ENCODE data around the gene MCRIP2.

The MCRIP2 gene

DNA sequence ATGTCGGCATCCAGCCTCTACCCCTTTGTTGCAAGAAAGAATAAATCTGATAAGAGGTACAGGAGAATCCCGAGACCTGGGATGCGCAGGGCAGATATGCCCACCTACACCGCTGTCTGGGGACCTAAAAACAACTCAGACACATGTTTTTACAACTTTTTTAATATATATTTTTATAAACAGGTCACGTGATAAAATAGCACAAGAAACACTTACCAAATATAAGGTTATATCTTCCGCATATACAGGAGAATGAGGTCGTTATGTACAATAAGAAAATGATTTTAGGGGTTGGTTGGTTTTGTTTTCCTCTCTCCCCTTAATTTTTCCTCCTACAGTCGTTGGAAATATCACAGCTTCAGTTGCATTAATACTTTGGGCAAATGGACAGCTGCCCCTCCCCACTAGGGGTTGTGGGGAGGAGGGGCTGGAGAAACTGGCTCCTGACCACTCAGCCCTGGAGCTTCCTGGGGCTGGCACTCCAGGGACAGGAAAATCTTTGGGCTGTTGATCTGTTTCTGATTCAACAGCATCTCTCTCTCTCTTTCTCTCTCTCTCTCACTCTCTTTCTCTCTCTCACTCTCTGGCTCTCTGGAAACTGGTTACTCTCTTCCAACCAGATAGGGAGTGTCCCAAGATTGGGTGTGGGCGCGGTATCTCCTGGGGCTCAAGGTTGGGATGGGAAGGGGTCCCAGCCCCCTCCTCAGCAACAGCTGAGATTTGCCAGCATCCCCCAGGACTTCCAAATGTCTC is 50.9 kb downstream of the MCRIP2 start:
- TF ChIP-seq, protein P1, sequence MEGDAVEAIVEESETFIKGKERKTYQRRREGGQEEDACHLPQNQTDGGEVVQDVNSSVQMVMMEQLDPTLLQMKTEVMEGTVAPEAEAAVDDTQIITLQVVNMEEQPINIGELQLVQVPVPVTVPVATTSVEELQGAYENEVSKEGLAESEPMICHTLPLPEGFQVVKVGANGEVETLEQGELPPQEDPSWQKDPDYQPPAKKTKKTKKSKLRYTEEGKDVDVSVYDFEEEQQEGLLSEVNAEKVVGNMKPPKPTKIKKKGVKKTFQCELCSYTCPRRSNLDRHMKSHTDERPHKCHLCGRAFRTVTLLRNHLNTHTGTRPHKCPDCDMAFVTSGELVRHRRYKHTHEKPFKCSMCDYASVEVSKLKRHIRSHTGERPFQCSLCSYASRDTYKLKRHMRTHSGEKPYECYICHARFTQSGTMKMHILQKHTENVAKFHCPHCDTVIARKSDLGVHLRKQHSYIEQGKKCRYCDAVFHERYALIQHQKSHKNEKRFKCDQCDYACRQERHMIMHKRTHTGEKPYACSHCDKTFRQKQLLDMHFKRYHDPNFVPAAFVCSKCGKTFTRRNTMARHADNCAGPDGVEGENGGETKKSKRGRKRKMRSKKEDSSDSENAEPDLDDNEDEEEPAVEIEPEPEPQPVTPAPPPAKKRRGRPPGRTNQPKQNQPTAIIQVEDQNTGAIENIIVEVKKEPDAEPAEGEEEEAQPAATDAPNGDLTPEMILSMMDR (conservative IDR thresholded peaks at IDR 0.05; ENCODE audit: low read depth) = no peak
- peak overlapping the region; percentile 99 for H3K27ac ChIP-seq
- ChIA-PET POLR2A (ENCODE audit: low non-redundant PET) (interaction anchor here (0.6 kb wide), 1 partner anchor 600 kb away, joined by 3 read pairs; no protein-coding TSS in a partner anchor), CTCF (interaction anchor here (0.6 kb wide), 1 partner anchor 9 kb away, joined by 3 read pairs; no protein-coding TSS in a partner anchor)
- no peak for DNase-seq (ENCODE audit: low spot score)

DNA sequence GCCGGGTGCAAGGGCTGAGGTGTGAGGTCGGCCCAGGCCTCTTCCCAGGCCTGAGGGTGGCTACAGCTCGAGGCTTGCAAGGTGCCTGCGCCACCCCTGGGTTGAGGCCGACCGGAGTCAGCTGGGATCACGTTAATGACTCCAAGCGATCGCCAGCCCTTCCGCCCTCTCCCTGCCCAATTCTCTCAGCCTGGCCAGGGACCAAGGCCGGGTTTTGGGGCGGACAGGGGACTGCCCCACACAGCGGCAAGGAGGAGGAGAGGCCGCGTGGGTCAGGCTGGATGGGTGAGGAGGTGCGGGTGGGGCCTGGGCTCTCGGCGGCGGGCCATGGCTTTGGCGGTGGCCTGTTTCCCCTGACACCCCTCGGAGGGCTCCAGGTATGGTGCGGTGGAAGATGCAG is 51.7 kb downstream of the MCRIP2 start:
- POLR2A ChIA-PET (ENCODE audit: low non-redundant PET) = no interaction called here
- CTCF ChIA-PET = interaction anchor here (0.6 kb wide), 1 partner anchor 28 kb away, joined by 3 read pairs; the partner anchor contains the start of gene ANTKMT
- TF ChIP-seq, protein P1 (conservative IDR thresholded peaks at IDR 0.05; ENCODE audit: low read depth) = no peak

DNA sequence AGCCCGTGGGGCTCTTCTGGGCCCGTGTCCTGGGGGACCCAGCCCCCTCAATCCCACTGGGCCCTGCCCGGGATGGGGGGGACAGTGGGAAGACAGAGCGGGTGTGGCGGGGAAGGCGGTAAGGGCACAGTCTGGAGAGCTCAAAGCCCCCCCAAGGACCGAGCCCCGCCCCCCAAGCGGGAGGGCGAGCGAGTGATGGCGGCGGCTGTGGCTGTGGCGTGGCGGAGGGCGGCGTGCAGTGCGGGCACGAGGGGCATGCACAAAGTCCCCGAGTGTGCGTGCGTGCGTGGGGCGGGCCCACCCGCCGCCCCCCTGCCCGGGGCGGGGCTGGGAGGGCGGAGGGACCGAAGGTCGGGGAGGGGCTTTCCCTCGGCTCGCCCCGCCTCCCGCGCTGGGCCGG is 52.1 kb downstream of the MCRIP2 start:
- H3K27ac ChIP-seq = peak overlapping the region; percentile 99
- ChIA-PET CTCF (interaction anchor here (0.6 kb wide), 1 partner anchor 27 kb away, joined by 3 read pairs; the partner anchor contains the start of gene ANTKMT), POLR2A (ENCODE audit: low non-redundant PET) (no interaction called here)
- TF ChIP-seq, protein P1 (conservative IDR thresholded peaks at IDR 0.05; ENCODE audit: low read depth) = no peak
- DNase-seq (ENCODE audit: low spot score) = no peak

More for the DNA sequence above, 51.7 kb downstream of the MCRIP2 start:
- no peak for DNase-seq (ENCODE audit: low spot score)
- peak overlapping the region; percentile 99 for H3K27ac ChIP-seq

DNA sequence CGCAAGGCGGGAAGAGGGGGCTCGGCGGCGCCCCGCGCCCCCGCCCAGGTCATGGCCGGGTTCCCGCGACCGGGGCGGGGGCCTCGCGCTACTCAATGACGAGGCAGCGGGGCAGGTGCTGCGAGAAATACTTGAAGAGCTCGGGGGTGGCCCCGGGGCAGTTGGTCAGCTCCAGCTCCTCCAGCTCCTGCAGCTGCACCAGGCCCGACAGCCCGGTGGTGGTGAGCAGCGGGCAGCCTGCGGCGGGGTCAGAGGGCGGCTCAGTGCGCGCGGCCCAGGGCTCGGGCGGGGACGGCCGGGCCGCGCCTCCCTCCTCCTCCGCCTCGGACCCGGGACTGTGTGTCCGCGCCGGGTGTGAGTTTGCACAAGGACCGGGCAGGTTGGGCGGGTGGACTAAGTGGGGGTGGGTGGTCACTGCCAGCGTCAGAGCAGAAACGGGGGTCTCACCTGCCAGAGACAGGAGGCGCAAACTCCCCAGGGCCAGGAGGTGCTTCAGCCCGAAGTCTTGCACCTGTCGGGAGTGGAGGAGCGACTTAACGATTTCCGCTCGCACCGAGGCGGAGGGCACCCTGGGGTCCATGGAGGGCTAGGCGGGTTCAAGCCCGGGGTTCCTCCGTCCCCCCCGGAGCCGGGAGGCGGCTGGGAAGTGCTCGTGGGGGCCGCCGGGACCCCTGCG is 52.7 kb downstream of the MCRIP2 start:
- TF ChIP-seq, protein P1 (conservative IDR thresholded peaks at IDR 0.05; ENCODE audit: low read depth) = no peak
- CTCF ChIA-PET = no interaction called here
- DNase-seq (ENCODE audit: low spot score) = no peak
- peak overlapping the region; percentile 99 for H3K27ac ChIP-seq
- POLR2A ChIA-PET (ENCODE audit: low non-redundant PET) = no interaction called here

DNA sequence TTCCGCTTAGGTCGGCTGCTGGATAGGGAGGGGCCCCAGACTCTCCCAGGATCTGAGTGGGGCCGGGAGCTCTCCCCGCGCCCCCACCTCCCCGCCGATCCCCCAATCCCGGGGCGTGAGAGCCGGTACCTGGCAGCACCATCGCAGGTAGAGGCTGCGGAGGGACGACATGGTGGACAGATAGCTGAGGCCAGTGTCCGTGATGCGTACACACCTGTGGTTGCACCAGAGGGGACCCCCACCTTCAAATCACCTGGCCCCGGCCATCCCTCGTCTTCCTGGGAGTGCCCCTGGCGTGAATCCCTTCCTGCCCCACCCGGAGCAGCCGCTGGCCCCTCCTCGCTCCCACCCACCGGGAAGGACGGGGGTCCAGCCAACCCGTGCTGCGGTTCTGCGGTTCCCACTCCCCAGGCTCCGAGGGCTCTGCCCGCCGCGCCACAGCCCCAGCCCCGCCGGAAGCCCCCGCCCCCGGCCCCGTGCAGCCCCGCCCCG is 53.3 kb downstream of the MCRIP2 start:
- ChIA-PET POLR2A (ENCODE audit: low non-redundant PET) (interaction anchor here (1.4 to 1.9 kb wide), 3 partner anchors 11 to 28 kb away, joined by 5 to 9 read pairs (median 8); partner anchors contain the start of gene JMJD8), CTCF (no interaction called here)
- no peak for DNase-seq (ENCODE audit: low spot score)
- H3K27ac ChIP-seq = peak overlapping the region; percentile 99
- TF ChIP-seq, protein P1 (conservative IDR thresholded peaks at IDR 0.05; ENCODE audit: low read depth) = no peak

DNA sequence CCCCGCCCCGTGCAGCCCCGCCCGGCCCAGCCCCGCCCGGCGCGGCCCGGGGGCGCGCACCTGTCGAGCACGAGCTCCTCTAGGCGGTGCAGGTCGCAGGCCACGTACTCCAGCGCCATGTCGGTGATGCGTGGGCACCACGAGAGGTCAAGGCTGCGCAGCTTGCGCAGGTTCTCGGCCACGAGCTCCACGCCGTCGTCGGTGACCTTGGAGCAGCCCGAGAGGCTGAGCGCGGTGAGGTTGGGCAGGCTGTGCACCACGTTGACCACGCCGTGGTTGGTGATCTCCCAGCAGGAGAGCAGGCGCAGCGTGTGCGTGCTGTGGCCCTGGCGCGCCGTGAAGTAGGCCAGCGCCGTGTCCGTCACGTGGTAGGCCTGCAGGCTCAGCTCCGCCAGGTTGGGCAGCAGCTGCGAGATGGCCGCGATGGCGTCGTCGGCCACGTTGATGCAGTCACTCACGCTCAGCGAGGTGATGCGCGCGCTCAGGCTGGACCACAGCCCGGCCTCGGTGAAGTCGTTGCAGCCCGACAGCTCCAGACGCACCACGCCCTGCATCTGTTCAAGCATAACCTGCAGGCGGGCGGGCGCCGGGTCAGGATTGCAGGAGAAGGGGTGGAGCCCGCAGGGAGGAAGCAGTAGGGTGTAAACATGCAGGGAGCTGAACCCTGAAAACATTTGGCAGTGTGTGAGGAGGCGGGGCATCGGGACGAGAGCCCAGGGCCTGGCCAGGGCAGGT is 53.9 kb downstream of the MCRIP2 start:
- DNase-seq (ENCODE audit: low spot score) = peak; percentile 82
- peak overlapping the region; percentile 99 for H3K27ac ChIP-seq
- TF ChIP-seq, protein P1 (conservative IDR thresholded peaks at IDR 0.05; ENCODE audit: low read depth) = no peak
- CTCF ChIA-PET = interaction anchor here (0.7 to 1.0 kb wide), 2 partner anchors 24 to 299 kb away, joined by 3 read pairs; no protein-coding TSS in a partner anchor
- POLR2A ChIA-PET (ENCODE audit: low non-redundant PET) = interaction anchor here (0.6 to 1.9 kb wide), 4 partner anchors 11 to 45 kb away, joined by 3 to 9 read pairs (median 6); partner anchors contain the start of genes CIAO3 and JMJD8
